ENCODE results near the gene TAGLN2. TPM values are rescaled to one million over a fixed set of nuclear protein-coding genes. Genes with fewer than 3 reads are reported as not detected.

TAGLN2 gene
- total and polyA plus RNA-seq, 9 of the 15 experiments (the other 6 are each of a cell fraction or from before 2014, with no cell fraction given) = 192 to 683 (median 455) TPM

GRCh38 chr1:159947942-159948341 lies 22.6 kb upstream of the TAGLN2 start:
- ChIA-PET POLR2A (interaction anchor here (0.7 kb wide), 1 partner anchor 52 kb away, joined by 3 read pairs; no protein-coding TSS in a partner anchor), CTCF (ENCODE audit: low intra/inter-chr PET ratio) (no interaction called here)
- Histone ChIP-seq H3K27me3 (ENCODE audit: control insufficient read depth in 2 of 2, insufficient read depth in 2 of 2, low read length in 2 of 2) (peaks cover 0 to 19% of the 10 kb centered on the region in 2 experiments; a peak in 2 of 5 replicates), H3K4me3 (no peak overlapping the region), H3K9ac (ENCODE audit: insufficient read depth in 1 of 2, low read depth in 2 of 2, low read length in 2 of 2) (no peak overlapping the region), H2AFZ (ENCODE audit: low read depth, low read length) (no peak overlapping the region), H3K9me3 (replicated peaks; ENCODE audit: control insufficient read depth, insufficient read depth, low read depth, low read length) (no peaks in the 10 kb centered on the region), H3K79me2 (ENCODE audit: control insufficient read depth, insufficient read depth, low read length) (no peaks in the 10 kb centered on the region), H4K20me1 (replicated peaks; ENCODE audit: control insufficient read depth, insufficient read depth, low read length) (0 out of 2 replicates have a peak, but pooled peaks cover 3% of the 10 kb centered on the region), H3K9me1 (ENCODE audit: control insufficient read depth, insufficient read depth, low read length) (no peaks in the 10 kb centered on the region), H3K4me2 (ENCODE audit: insufficient read depth, low read length) (no peak overlapping the region), H3K36me3 (ENCODE audit: control insufficient read depth, insufficient read depth, low read length) (no peaks in the 10 kb centered on the region), H3K27ac (ENCODE audit: extremely low read depth, low read depth, low read length) (no peak overlapping the region), H3K4me1 (replicated peaks in 1 of 2; ENCODE audit: control insufficient read depth in 2 of 2, insufficient read depth in 2 of 2, low read length in 2 of 2) (peaks cover 5 to 13% of the 10 kb centered on the region in 2 experiments; a peak in 3 of 5 replicates)
- WGBS (ENCODE audit: insufficient coverage, low coverage, missing lambda C conversion rate) = 27% methylated on average over 1 of the region's 1 CpG
- ATAC-seq = no peak
- intact Hi-C loops (cut with micrococcal nuclease) = loop anchor here (5.0 kb wide), 1 partner anchor 166 kb away; the partner anchor contains the start of gene DUSP23
- no TSS peak for BruUV-seq (replicated peaks)
- DNase-seq (ENCODE audit: extremely low read depth in 1 of 4, low spot score in 3 of 4) = no peak
- in situ Hi-C loops (cut with MboI) = no loop called here
- TF ChIP-seq ILF3 (IDR thresholded peaks at IDR 0.05; ENCODE audit: borderline replicate concordance) = no peak
- no peak for TF ChIP-seq SRSF3 (IDR thresholded peaks at IDR 0.05; ENCODE audit: insufficient read depth, low read length)
- TF ChIP-seq ZNF512 (tag; IDR thresholded peaks at IDR 0.05) = peak; percentile 46
- no peak for TF ChIP-seq PPARD (CRISPR knock-in tag; IDR thresholded peaks at IDR 0.05)
- TF ChIP-seq PHF21A (IDR thresholded peaks at IDR 0.05; ENCODE audit: borderline replicate concordance, low read depth) = no peak
- TF ChIP-seq CLOCK (CRISPR knock-in tag; IDR thresholded peaks at IDR 0.05; ENCODE audit: borderline replicate concordance) = no peak
- 0 out of 2 replicates have a peak, but pooled peaks have one; percentile 19 for TF ChIP-seq ZNF263 (CRISPR knock-in tag; IDR thresholded peaks at IDR 0.05; ENCODE audit: borderline replicate concordance)
- TF ChIP-seq GTF2E2 (tag; IDR thresholded peaks at IDR 0.05) = no peak
- no peak for TF ChIP-seq EWSR1 (IDR thresholded peaks at IDR 0.05; ENCODE audit: borderline replicate concordance, low read depth, partially characterized antibody)
- no peak for TF ChIP-seq CREB3L1 (IDR thresholded peaks at IDR 0.05; ENCODE audit: borderline replicate concordance, low read depth)
- no peak for TF ChIP-seq POLR2H (tag; IDR thresholded peaks at IDR 0.05; ENCODE audit: low read depth)
- no peak for TF ChIP-seq ZNF586 (CRISPR knock-in tag; conservative IDR thresholded peaks at IDR 0.05)
- TF ChIP-seq CBFB (CRISPR knock-in tag; IDR thresholded peaks at IDR 0.05) = no peak
- FAIRE-seq = no peak
